DND-41 (cell line): ENCODE data around the gene HOOK2.
"Not testable (repeated sequence)": the region's sequence is repeated elsewhere in the genome, so short reads cannot be mapped to it uniquely, and the experiment has no call there.

Source experiments
- ATAC-seq: fragments of 200-7000 bp; cut with Tn5 transposase; 3 replicates; pipeline ENCODE4 v1.9.1; 2021; ENCODE audit warnings: low read depth; ENCODE audit not compliant: insufficient read depth
- DNase-seq: peaks from one replicate; pipeline ENCODE4 v3.0.0-alpha.2; 2020
- H2AFZ ChIP-seq: 2 replicates; pipeline ENCODE4 v1.6.0; 2012; ENCODE audit warnings: low read depth, low read length
- H3K27ac ChIP-seq: 2 replicates; pipeline ENCODE4 v1.5.1; 2012; ENCODE audit warnings: low read length, inconsistent platforms
- H3K27me3 ChIP-seq: fragments of 200-600 bp; sonication (generic); 2 replicates; pipeline ENCODE4 v1.6.0; 2012; ENCODE audit warnings: low read length, mild to moderate bottlenecking, inconsistent platforms; ENCODE audit not compliant: insufficient read depth, poor library complexity
- H3K36me3 ChIP-seq: 2 replicates; pipeline ENCODE4 v1.5.1; 2012; ENCODE audit warnings: low read length, inconsistent platforms; ENCODE audit not compliant: insufficient read depth
- H3K4me1 ChIP-seq: 2 replicates; pipeline ENCODE4 v1.5.1; 2012; ENCODE audit warnings: mild to moderate bottlenecking, low read length; ENCODE audit not compliant: insufficient read depth
- H3K4me2 ChIP-seq: 2 replicates; pipeline ENCODE4 v1.6.0; 2012; ENCODE audit warnings: mild to moderate bottlenecking, moderate library complexity, low read length, inconsistent platforms; ENCODE audit not compliant: insufficient read depth
- H3K4me3 ChIP-seq, 2 experiments: fragments of 200-600 bp in 1 of 2; shearing (Covaris generic) in 1 of 2; 2 replicates each; pipeline ENCODE4 v1.5.1; 2012 to 2016; ENCODE audit warnings: inconsistent platforms in 2 of 2, low read length in 2 of 2, mild to moderate bottlenecking in 2 of 2, low read depth in 1 of 2, moderate library complexity in 1 of 2
- H3K79me2 ChIP-seq: 2 replicates; pipeline ENCODE4 v1.6.0; 2012; ENCODE audit warnings: low read length, inconsistent platforms; ENCODE audit not compliant: insufficient read depth
- H3K9ac ChIP-seq: 2 replicates; pipeline ENCODE4 v1.6.0; 2012; ENCODE audit warnings: low read depth, mild to moderate bottlenecking, inconsistent platforms, low read length, moderate library complexity
- H3K9me3 ChIP-seq: 2 replicates; pipeline ENCODE4 v1.5.1; 2012; ENCODE audit warnings: low read length, moderate library complexity, mild to moderate bottlenecking, inconsistent platforms; ENCODE audit not compliant: insufficient read depth, severe bottlenecking
- H4K20me1 ChIP-seq: 2 replicates; pipeline ENCODE4 v1.6.0; 2012; ENCODE audit warnings: low read length; ENCODE audit not compliant: insufficient read depth
- CTCF ChIP-seq: IDR thresholded peaks from 2 replicates; pipeline ENCODE4 v1.5.1; 2012; ENCODE audit warnings: borderline replicate concordance, low read length, moderate library complexity, mild to moderate bottlenecking; ENCODE audit not compliant: poor library complexity, severe bottlenecking; ENCODE audit errors: extremely low read depth
- EZH2 ChIP-seq: IDR thresholded peaks from 3 replicates; pipeline ENCODE4 v1.6.1; 2012; ENCODE audit warnings: borderline replicate concordance, low read depth, mild to moderate bottlenecking, moderate library complexity, low read length, inconsistent platforms; ENCODE audit not compliant: severe bottlenecking

The HOOK2 gene

GRCh38 chr19:12800466-12800770, 25.1 kb upstream of the HOOK2 start:
- H3K36me3 ChIP-seq = no peaks in the 10 kb centered on the region
- no peak for TF ChIP-seq CTCF
- TF ChIP-seq EZH2 = no peak
- H3K9ac ChIP-seq = no peak overlapping the region
- no peak overlapping the region for H3K4me2 ChIP-seq
- H3K9me3 ChIP-seq = no peaks in the 10 kb centered on the region
- H4K20me1 ChIP-seq = no peaks in the 10 kb centered on the region
- ATAC-seq = no peak
- H2AFZ ChIP-seq = no peak overlapping the region
- no peak overlapping the region for H3K4me3 ChIP-seq
- H3K27ac ChIP-seq = no peak overlapping the region
- H3K27me3 ChIP-seq = no peaks in the 10 kb centered on the region
- H3K79me2 ChIP-seq = no peaks in the 10 kb centered on the region
- DNase-seq = no peak
- H3K4me1 ChIP-seq = peaks cover 13% of the 10 kb centered on the region

DNA sequence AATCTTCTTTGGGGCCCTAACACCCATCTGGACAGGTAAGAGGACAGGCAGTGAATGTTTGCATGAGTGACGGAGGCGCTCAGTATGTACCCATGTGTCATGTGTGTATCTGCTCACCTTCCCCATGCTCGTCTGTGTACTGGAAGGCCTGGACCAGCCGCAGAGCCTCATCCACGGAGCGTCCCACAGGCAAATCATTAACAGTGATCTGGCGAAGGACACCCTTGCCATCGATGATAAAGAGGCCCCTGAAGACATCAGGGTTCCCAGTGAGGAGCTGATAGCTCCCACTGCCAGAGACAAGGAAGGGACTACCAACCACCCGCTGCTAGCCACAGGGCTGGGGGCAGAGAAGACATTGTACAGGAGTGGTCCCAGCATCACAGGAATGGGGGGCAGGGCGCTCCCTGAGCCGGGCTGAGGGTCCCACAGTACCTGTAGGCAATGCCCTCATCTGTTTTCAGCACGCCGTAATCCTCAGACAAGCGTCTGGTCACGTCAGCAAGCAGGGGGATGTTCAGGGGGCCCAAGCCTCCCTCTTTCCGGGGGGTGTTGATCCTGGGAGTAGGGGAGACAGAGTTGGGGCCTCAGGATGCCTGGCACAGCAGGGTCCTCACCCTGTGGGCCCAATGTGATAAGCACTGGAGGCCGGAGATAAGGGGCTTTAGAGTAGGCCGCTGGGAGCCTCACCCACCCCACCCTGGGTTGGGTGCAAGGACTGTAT, 24.6 kb upstream of the HOOK2 start:
- H3K27ac ChIP-seq = no peak overlapping the region
- H3K9me3 ChIP-seq = no peaks in the 10 kb centered on the region
- H4K20me1 ChIP-seq = no peaks in the 10 kb centered on the region
- H2AFZ ChIP-seq = no peak overlapping the region
- no peak overlapping the region for H3K9ac ChIP-seq
- peaks cover 13% of the 10 kb centered on the region for H3K4me1 ChIP-seq
- no peak overlapping the region for H3K4me2 ChIP-seq
- ATAC-seq (no peak), DNase-seq (no peak)
- H3K36me3 ChIP-seq = no peaks in the 10 kb centered on the region
- no peaks in the 10 kb centered on the region for H3K79me2 ChIP-seq
- TF ChIP-seq CTCF (no peak), EZH2 (no peak)
- H3K27me3 ChIP-seq = no peaks in the 10 kb centered on the region
- H3K4me3 ChIP-seq = no peak overlapping the region

GRCh38 chr19:12797607-12798006, 22.3 kb upstream of the HOOK2 start:
- H3K4me3 ChIP-seq, DNase-seq, H3K27me3 ChIP-seq, H3K9ac ChIP-seq, H3K27ac ChIP-seq, H3K36me3 ChIP-seq, ATAC-seq, H2AFZ ChIP-seq, H3K4me2 ChIP-seq, H3K9me3 ChIP-seq, H4K20me1 ChIP-seq: not testable (repeated sequence)
- Histone ChIP-seq H3K4me1 (peaks cover 26% of the 10 kb centered on the region), H3K79me2 (peaks cover 11% of the 10 kb centered on the region)

DNA sequence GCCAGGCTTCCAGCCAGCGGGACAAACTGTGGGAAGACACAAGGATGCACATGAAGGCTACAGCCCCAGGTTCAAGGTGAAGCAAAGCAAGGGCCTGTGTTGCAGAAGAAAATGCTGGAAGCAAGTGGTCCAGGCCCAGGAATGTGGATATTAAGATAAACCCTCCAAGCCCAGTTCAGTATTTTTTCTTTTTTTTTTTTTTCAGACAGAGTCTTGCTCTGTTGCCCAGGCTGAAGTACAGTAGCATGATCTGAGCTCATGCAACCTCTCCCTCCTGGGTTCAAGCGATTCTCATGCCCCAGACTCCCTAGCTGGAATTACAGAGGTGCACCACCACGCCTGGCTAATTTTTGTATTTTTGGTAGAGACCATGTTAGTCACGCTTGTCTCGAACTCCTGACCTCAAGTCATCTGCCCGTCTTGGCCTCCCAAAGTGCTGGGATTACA, 21.8 kb upstream of the HOOK2 start:
- TF ChIP-seq EZH2 (no peak), CTCF (no peak)
- Histone ChIP-seq H4K20me1 (no peaks in the 10 kb centered on the region), H2AFZ (no peak overlapping the region), H3K9me3 (no peaks in the 10 kb centered on the region), H3K27ac (0 out of 2 replicates have a peak overlapping the region, but pooled peaks have one; percentile 3), H3K27me3 (no peaks in the 10 kb centered on the region), H3K4me1 (peaks cover 27% of the 10 kb centered on the region), H3K9ac (peak overlapping the region; percentile 15; the same call in 1 of the 2 replicates), H3K4me2 (no peak overlapping the region), H3K79me2 (peaks cover 15% of the 10 kb centered on the region), H3K36me3 (no peaks in the 10 kb centered on the region; the same call in 1 of the 2 replicates), H3K4me3 (no peak overlapping the region)
- ATAC-seq = no peak
- no peak for DNase-seq
